Measurements from ENCODE around the gene TM4SF4.

GRCh38 chr3:149495581-149496125 lies 21.2 kb downstream of the TM4SF4 start:
- TF ChIP-seq CTCF (IDR thresholded peaks at IDR 0.05), result no peak
- TF ChIP-seq POLR2A (IDR thresholded peaks at IDR 0.05), result no peak
